ENCODE results near the gene ANO10.
"Not testable (repeated sequence)": the region's sequence is repeated elsewhere in the genome, so short reads cannot be mapped to it uniquely, and the experiment has no call there.

The ANO10 gene

DNA sequence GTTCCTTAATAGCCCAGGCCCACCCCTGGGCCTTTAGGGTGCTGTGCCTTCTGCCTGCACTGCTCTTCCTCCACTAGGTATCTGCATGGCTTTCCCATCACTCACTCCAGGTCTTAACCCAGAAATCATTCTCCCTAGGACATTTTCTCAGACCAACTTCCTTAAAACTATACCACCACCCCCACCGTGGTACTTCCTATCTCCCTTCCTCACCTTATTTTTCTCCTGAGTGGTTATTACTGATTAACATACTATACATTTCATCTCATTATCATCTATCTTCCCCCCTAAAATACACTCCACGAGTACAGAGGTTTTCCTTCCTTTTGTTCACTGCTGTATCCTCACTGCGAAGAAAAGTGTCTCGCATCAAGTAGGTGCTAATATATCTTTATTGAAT is 115.2 kb downstream of the ANO10 start:
- no peaks in the 10 kb centered on the region for H3K27me3 ChIP-seq (ENCODE audit: control insufficient read depth in 1 of 2, insufficient read depth in 2 of 2, low read length in 2 of 2)
- H3K9ac ChIP-seq (ENCODE audit: low read depth in 1 of 2, low read length in 2 of 2) = no peak overlapping the region
- H3K36me3 ChIP-seq (ENCODE audit: control insufficient read depth in 1 of 2, insufficient read depth in 2 of 2, low read length in 2 of 2) = peaks cover 0 to 4% of the 10 kb centered on the region in 2 donors
- no peaks in the 10 kb centered on the region for H3K4me1 ChIP-seq (ENCODE audit: control insufficient read depth in 1 of 2, insufficient read depth in 2 of 2, low read length in 2 of 2)
- no peaks in the 10 kb centered on the region for H3K9me3 ChIP-seq (ENCODE audit: control insufficient read depth in 1 of 2, low read length in 2 of 2)
- no peak overlapping the region for H3K27ac ChIP-seq (ENCODE audit: low read depth, low read length)
- no peak overlapping the region for H3K4me3 ChIP-seq (ENCODE audit: low read depth in 1 of 2, low read length in 2 of 2)

DNA sequence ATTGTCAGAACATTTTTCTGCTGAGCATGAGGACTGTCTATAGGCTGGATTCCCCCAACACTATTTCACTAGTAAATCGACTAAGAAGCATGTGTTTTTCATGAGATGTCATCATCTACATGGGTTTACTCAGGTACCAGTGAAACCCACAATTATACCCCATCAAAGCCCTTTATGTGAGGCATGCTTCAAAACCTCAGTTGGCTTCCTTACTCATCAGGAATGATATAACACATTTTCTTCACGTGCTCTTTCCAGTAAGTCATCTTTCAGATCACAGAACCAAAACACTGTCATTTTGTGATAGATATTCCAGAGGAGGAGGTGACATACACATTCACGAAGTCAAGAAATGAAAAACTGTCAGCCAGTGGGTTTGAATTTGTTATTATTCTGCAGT is 116.5 kb downstream of the ANO10 start:
- Histone ChIP-seq H3K27me3 (ENCODE audit: control insufficient read depth in 1 of 2, insufficient read depth in 2 of 2, low read length in 2 of 2) (no peaks in the 10 kb centered on the region), H3K9me3 (ENCODE audit: control insufficient read depth in 1 of 2, low read length in 2 of 2) (no peaks in the 10 kb centered on the region), H3K27ac (ENCODE audit: low read depth, low read length) (no peak overlapping the region), H3K4me1 (ENCODE audit: control insufficient read depth in 1 of 2, insufficient read depth in 2 of 2, low read length in 2 of 2) (no peaks in the 10 kb centered on the region), H3K36me3 (ENCODE audit: control insufficient read depth in 1 of 2, insufficient read depth in 2 of 2, low read length in 2 of 2) (peaks cover 0 to 4% of the 10 kb centered on the region in 2 donors), H3K4me3 (ENCODE audit: low read depth in 1 of 2, low read length in 2 of 2) (no peak overlapping the region), H3K9ac (ENCODE audit: low read depth in 1 of 2, low read length in 2 of 2) (no peak overlapping the region)

DNA sequence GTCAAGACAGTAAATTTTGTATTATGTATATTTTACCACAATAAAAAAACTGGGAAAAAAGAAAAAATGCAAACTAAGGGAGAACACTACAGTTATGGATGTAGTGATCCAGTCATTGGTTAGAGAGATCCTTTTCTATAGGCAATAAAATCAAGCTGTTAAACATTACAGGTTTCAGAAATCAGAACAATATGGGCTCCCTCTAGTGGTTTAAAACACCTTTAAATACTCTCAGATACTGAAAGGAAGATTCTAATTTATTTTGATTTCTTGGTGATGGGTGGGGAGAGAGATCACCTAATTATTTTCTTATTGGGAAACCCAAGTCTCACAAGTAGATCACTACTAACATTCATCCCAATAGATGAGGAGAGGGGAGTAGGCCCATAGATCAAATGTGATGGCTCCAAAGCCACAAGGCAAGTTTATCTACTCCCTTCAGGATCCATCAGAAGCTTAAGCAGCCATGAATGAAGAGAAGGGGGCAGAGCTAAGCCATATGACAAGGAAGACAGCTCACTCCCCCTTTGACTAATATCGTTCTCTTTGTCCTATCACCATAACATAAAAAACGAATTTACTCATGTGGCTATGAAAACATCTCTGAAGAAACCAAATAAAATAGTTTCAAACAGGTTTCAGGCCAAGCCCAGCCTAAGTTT is 118.6 kb downstream of the ANO10 start:
- H3K27ac ChIP-seq (ENCODE audit: low read depth, low read length) = no peak overlapping the region

DNA sequence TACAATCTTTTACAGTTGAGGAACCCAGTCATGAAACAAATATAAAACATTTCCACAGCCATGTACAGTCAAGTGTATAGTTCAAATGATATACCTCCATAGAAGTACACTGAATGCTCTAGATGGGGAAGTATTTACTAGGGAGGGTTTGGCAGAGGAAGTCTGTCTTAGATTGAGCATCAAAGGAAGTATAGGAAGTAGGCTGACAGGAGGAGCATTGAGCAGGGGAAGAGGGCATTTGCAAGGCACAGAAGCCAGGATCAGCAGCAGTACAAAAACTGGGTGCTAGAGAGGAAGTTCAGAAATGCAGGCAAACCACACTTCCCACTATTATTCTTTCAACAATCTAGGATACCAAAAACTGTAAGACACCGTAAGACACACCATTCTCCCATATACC is 122.6 kb downstream of the ANO10 start:
- Histone ChIP-seq H3K36me3 (ENCODE audit: control insufficient read depth in 1 of 2, insufficient read depth in 2 of 2, low read length in 2 of 2) (no peaks in the 10 kb centered on the region), H3K9ac (ENCODE audit: low read depth in 1 of 2, low read length in 2 of 2) (no peak overlapping the region), H3K27me3 (ENCODE audit: control insufficient read depth in 1 of 2, insufficient read depth in 2 of 2, low read length in 2 of 2) (no peaks in the 10 kb centered on the region), H3K4me3 (ENCODE audit: low read depth in 1 of 2, low read length in 2 of 2) (no peak overlapping the region), H3K4me1 (ENCODE audit: control insufficient read depth in 1 of 2, insufficient read depth in 2 of 2, low read length in 2 of 2) (no peaks in the 10 kb centered on the region), H3K9me3 (ENCODE audit: control insufficient read depth in 1 of 2, low read length in 2 of 2) (no peaks in the 10 kb centered on the region), H3K27ac (ENCODE audit: low read depth, low read length) (no peak overlapping the region)

More for the DNA sequence above, 118.6 kb downstream of the ANO10 start:
- H3K4me1 ChIP-seq (ENCODE audit: control insufficient read depth in 1 of 2, insufficient read depth in 2 of 2, low read length in 2 of 2) = no peaks in the 10 kb centered on the region
- H3K4me3 ChIP-seq (ENCODE audit: low read depth in 1 of 2, low read length in 2 of 2) = no peak overlapping the region
- H3K9me3 ChIP-seq (ENCODE audit: control insufficient read depth in 1 of 2, low read length in 2 of 2) = no peaks in the 10 kb centered on the region
- no peaks in the 10 kb centered on the region for H3K27me3 ChIP-seq (ENCODE audit: control insufficient read depth in 1 of 2, insufficient read depth in 2 of 2, low read length in 2 of 2)
- peaks cover 0 to 4% of the 10 kb centered on the region in 2 donors for H3K36me3 ChIP-seq (ENCODE audit: control insufficient read depth in 1 of 2, insufficient read depth in 2 of 2, low read length in 2 of 2)
- H3K9ac ChIP-seq (ENCODE audit: low read depth in 1 of 2, low read length in 2 of 2) = no peak overlapping the region

DNA sequence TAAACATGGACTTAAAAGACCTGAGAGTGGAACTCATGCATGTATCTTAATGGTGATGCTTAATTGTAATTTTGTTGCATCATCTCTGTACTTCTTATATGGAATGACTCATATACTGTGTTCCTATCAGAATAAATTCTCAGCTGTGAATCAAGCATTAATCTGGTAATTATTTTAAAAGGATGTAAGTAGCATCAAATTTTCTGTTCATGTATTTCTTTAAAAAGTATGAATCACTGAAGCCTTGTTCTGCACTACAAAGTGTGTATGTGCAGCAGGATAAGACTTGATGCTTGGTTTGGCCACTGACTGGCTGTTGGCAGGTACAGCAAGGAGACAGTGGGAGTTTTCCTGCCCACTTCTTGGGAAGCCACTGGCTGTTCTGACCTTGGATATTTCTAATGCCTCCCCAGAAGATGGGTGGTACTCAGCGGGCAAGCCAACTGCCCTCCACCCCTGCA is 123.9 kb downstream of the ANO10 start:
- Histone ChIP-seq H3K27ac (ENCODE audit: low read depth, low read length) (no peak overlapping the region), H3K9ac (ENCODE audit: low read depth in 1 of 2, low read length in 2 of 2) (no peak overlapping the region), H3K4me1 (ENCODE audit: control insufficient read depth in 1 of 2, insufficient read depth in 2 of 2, low read length in 2 of 2) (no peaks in the 10 kb centered on the region), H3K36me3 (ENCODE audit: control insufficient read depth in 1 of 2, insufficient read depth in 2 of 2, low read length in 2 of 2) (no peaks in the 10 kb centered on the region), H3K4me3 (ENCODE audit: low read depth in 1 of 2, low read length in 2 of 2) (no peak overlapping the region), H3K9me3 (ENCODE audit: control insufficient read depth in 1 of 2, low read length in 2 of 2) (no peaks in the 10 kb centered on the region), H3K27me3 (ENCODE audit: control insufficient read depth in 1 of 2, insufficient read depth in 2 of 2, low read length in 2 of 2) (no peaks in the 10 kb centered on the region)

DNA sequence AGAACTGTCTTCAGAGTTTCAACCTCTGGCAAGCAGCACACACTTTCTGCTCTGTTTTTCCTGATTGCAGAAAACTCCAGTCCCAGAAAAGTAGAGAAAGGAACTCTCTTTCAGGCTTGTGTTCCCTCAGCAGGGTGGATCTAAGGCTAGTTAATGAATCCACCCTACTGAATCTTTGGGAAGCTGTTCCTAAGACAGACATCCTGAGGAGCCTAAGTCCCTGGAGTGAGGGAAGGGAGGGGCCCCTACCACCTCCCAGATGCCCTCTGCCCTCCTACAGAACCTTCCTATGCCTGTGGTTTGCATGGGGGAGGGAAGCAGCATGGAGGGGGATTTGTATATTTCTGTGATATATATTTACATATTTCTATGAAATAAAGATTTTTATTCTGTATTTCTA is 124.4 kb downstream of the ANO10 start:
- Histone ChIP-seq H3K4me3 (ENCODE audit: low read depth in 1 of 2, low read length in 2 of 2) (no peak overlapping the region), H3K4me1 (ENCODE audit: control insufficient read depth in 1 of 2, insufficient read depth in 2 of 2, low read length in 2 of 2) (no peaks in the 10 kb centered on the region), H3K36me3 (ENCODE audit: control insufficient read depth in 1 of 2, insufficient read depth in 2 of 2, low read length in 2 of 2) (no peaks in the 10 kb centered on the region), H3K27ac (ENCODE audit: low read depth, low read length) (no peak overlapping the region), H3K9ac (ENCODE audit: low read depth in 1 of 2, low read length in 2 of 2) (no peak overlapping the region), H3K9me3 (ENCODE audit: control insufficient read depth in 1 of 2, low read length in 2 of 2) (no peaks in the 10 kb centered on the region), H3K27me3 (ENCODE audit: control insufficient read depth in 1 of 2, insufficient read depth in 2 of 2, low read length in 2 of 2) (no peaks in the 10 kb centered on the region)

DNA sequence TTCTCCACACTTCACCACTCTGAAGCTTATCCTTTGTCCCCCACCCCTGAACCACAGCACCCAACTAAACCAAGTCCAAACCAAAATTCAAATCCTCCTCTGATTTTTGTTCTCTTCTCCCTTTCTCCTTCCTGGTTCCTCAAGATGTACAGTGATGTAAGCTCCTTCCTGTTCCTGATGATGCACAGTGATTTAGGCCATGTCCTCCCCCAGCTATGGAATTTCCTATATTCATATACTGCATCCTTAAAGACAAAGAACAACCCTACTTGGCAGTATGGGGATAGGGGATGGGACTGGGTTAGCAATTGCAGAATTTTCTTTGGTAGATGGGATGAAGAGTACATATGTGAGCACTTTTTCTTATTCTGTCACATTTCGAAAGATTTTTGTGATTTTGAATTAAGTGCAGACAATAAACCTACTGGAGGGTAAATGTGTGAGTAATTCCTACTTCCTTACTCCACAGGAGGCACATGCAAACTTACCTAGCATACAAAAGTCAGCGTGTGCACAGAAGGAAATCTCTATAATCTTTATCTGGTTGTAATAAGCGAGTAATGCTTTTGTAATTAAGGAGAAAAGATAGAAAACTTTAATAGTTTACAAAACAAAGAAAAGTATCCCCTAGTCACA is 125.0 kb downstream of the ANO10 start:
- H3K27ac ChIP-seq (ENCODE audit: low read depth, low read length) = no peak overlapping the region
- H3K9me3 ChIP-seq (ENCODE audit: control insufficient read depth in 1 of 2, low read length in 2 of 2) = no peaks in the 10 kb centered on the region
- no peaks in the 10 kb centered on the region for H3K36me3 ChIP-seq (ENCODE audit: control insufficient read depth in 1 of 2, insufficient read depth in 2 of 2, low read length in 2 of 2)
- H3K4me3 ChIP-seq (ENCODE audit: low read depth in 1 of 2, low read length in 2 of 2) = no peak overlapping the region
- H3K9ac ChIP-seq (ENCODE audit: low read depth in 1 of 2, low read length in 2 of 2) = no peak overlapping the region
- H3K4me1 ChIP-seq (ENCODE audit: control insufficient read depth in 1 of 2, insufficient read depth in 2 of 2, low read length in 2 of 2) = no peaks in the 10 kb centered on the region
- H3K27me3 ChIP-seq (ENCODE audit: control insufficient read depth in 1 of 2, insufficient read depth in 2 of 2, low read length in 2 of 2) = no peaks in the 10 kb centered on the region

DNA sequence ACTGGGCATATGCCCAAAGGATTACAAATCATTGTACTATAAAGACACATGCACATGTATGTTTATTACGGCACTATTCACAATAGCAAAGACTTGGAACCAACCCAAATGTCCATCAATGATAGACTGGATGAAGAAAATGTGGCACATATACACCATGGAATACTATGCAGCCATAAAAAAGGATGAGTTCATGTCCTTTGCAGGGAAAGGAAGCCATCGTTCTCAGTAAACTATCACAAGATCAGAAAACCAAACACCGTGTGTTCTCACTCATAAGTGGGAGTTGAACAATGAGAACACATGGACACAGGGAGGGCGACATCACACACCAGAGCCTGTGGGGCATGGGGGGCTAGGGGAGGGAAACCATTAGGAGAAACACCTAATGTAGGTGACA is 128.9 kb downstream of the ANO10 start:
- H3K27me3 ChIP-seq (ENCODE audit: control insufficient read depth in 1 of 2, insufficient read depth in 2 of 2, low read length in 2 of 2); H3K36me3 ChIP-seq (ENCODE audit: control insufficient read depth in 1 of 2, insufficient read depth in 2 of 2, low read length in 2 of 2); H3K27ac ChIP-seq (ENCODE audit: low read depth, low read length); H3K4me1 ChIP-seq (ENCODE audit: control insufficient read depth in 1 of 2, insufficient read depth in 2 of 2, low read length in 2 of 2); H3K9ac ChIP-seq (ENCODE audit: low read depth in 1 of 2, low read length in 2 of 2); H3K9me3 ChIP-seq (ENCODE audit: control insufficient read depth in 1 of 2, low read length in 2 of 2); H3K4me3 ChIP-seq (ENCODE audit: low read depth in 1 of 2, low read length in 2 of 2): not testable (repeated sequence)

DNA sequence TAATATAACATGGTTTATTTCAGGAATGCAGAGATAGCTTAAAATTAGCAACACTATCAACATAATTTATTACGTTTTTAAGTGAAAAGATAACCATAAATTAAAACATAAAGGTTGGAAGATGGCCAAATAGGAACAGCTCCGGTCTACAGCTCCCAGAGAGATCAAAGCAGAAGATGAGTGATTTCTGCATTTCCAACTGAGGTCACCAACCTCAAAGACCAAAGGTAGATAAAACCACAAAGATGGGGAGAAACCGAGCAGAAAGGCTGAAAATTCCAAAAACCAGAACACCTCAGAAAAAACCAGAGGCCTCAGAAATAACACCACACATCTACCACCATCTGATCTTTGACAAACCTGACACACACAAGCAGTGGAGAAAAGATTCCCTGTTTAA is 130.0 kb downstream of the ANO10 start:
- not testable (repeated sequence) for H3K36me3 ChIP-seq (ENCODE audit: control insufficient read depth in 1 of 2, insufficient read depth in 2 of 2, low read length in 2 of 2); H3K9me3 ChIP-seq (ENCODE audit: control insufficient read depth in 1 of 2, low read length in 2 of 2); H3K27ac ChIP-seq (ENCODE audit: low read depth, low read length); H3K4me3 ChIP-seq (ENCODE audit: low read depth in 1 of 2, low read length in 2 of 2); H3K9ac ChIP-seq (ENCODE audit: low read depth in 1 of 2, low read length in 2 of 2); H3K4me1 ChIP-seq (ENCODE audit: control insufficient read depth in 1 of 2, insufficient read depth in 2 of 2, low read length in 2 of 2); H3K27me3 ChIP-seq (ENCODE audit: control insufficient read depth in 1 of 2, insufficient read depth in 2 of 2, low read length in 2 of 2)

DNA sequence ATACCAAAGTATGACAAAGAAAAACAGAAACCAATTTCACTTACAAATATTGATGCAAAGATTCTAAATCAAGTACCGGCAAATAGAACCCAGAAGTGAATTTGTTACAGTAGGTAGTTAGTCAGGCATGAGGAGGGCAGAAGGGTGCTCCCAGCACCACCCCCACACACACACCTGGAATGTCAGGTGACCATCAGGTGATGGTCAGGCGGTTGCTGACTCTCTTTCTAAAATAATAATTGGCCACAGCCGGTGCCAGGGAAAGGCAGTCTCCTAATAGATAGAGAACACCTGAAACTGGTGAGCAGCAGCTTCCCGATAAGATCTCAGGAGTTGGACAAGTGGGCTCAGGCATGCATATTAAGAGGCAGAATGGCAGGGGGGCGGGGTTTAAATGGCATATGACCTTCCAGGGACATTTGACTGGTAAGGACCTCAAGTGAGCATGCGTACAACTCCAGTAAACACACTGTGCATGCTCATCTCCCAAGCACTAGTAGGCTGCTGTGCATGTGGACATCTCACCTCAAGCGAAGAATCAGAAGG is 131.1 kb downstream of the ANO10 start:
- H3K27me3 ChIP-seq (ENCODE audit: control insufficient read depth in 1 of 2, insufficient read depth in 2 of 2, low read length in 2 of 2) = no peaks in the 10 kb centered on the region
- no peak overlapping the region for H3K27ac ChIP-seq (ENCODE audit: low read depth, low read length)
- no peak overlapping the region for H3K9ac ChIP-seq (ENCODE audit: low read depth in 1 of 2, low read length in 2 of 2)
- H3K9me3 ChIP-seq (ENCODE audit: control insufficient read depth in 1 of 2, low read length in 2 of 2) = no peaks in the 10 kb centered on the region
- H3K4me3 ChIP-seq (ENCODE audit: low read depth in 1 of 2, low read length in 2 of 2) = no peak overlapping the region
- no peaks in the 10 kb centered on the region for H3K36me3 ChIP-seq (ENCODE audit: control insufficient read depth in 1 of 2, insufficient read depth in 2 of 2, low read length in 2 of 2)
- H3K4me1 ChIP-seq (ENCODE audit: control insufficient read depth in 1 of 2, insufficient read depth in 2 of 2, low read length in 2 of 2) = no peaks in the 10 kb centered on the region

All from duodenal mucosa (tissue), 2 donors.